ENCODE data around the gene ZNF136.

The ZNF136 gene

DNA sequence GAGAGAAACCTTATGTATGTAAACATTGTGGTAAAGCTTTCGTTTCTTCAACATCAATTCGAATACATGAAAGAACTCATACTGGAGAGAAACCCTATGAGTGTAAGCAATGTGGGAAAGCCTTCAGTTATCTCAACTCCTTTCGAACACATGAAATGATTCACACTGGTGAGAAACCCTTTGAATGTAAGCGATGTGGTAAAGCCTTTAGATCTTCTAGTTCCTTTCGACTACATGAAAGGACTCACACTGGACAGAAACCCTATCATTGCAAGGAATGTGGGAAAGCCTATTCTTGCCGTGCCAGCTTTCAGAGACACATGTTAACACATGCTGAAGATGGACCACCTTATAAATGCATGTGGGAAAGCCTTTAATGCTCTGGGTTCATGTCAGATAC lies 24.7 kb downstream of the ZNF136 start:
- in situ Hi-C loops (cut with MboI; ENCODE audit: low sequenced_read_pairs), result no loop called here

DNA sequence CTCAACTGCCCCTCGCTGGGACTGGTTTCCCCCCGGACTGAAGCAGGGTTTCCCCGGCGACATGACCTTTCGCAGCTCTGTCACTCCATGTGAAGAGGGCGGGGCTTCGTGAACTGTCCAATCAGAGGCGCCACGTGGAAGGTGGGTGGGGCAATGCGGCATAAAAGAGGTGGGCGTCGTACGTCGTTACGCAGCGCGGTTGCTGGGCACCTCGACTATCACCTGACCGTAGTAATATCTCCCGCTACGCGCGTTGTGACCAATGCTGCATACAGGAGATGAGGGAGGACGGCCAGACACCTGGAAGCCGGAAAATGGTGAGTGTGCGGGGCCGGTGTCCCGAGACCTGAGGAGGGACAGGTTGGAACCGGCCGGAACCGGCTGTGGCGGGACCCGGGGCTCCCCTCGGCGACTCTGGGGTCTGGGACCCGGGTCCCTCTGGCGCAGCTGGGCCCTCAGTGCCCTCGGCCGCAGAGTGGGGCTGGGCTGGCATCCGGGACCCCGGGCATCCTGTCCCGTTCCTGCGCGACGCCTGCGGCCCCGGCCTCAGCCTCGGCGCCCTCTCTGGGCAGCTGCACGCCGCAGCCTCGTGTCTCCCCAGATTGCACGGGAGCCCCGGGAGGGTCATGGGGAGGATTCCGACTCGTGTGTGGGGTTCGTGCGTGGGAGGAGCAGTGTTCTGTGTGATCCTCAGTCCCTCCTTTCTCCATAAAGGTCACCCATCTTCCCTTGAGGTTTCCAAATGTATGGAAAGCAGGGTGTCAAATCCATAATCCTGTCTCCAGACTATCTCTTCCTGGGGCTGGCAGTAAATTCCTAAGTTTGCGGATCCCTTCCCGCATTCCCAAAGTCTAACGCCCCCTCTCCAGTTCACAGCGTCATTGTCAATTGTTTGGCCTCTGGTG lies 32.2 kb downstream of the ZNF136 start:
- in situ Hi-C loops (cut with MboI; ENCODE audit: low sequenced_read_pairs), result no loop called here

GRCh38 chr19:12198136-12198535 lies 35.2 kb downstream of the ZNF136 start:
- in situ Hi-C loops (cut with MboI; ENCODE audit: low sequenced_read_pairs), result no loop called here

- in situ Hi-C loops (cut with MboI; ENCODE audit: low sequenced_read_pairs), result no loop called here
Observed at GRCh38 chr19:12199757-12200419, 37.0 kb downstream of the ZNF136 start.

DNA sequence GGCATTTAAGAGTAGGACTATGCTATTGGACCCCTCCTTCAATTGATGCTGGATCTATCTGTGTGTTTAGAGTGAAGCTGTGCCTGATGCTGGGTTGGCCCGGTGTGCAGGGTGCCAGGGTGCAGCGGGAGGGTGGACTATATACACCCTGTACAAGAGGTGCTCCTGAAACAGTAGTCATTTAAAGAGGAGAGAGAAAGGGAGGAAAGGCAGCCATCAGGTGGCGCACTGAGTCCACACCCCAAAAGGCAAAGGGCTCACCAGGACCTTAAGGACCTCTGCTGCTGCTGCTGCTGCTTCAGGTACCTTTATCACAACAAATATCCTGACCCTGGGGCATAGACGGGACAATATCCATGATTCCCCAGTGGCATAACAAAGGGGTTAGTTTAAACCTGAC lies 39.4 kb downstream of the ZNF136 start:
- in situ Hi-C loops (cut with MboI; ENCODE audit: low sequenced_read_pairs), result no loop called here

- in situ Hi-C loops (cut with MboI; ENCODE audit: low sequenced_read_pairs), result no loop called here
Observed at GRCh38 chr19:12205296-12205695, 42.4 kb downstream of the ZNF136 start.

- in situ Hi-C loops (cut with MboI; ENCODE audit: low sequenced_read_pairs), result no loop called here
Observed at GRCh38 chr19:12208221-12208620, 45.3 kb downstream of the ZNF136 start.

DNA sequence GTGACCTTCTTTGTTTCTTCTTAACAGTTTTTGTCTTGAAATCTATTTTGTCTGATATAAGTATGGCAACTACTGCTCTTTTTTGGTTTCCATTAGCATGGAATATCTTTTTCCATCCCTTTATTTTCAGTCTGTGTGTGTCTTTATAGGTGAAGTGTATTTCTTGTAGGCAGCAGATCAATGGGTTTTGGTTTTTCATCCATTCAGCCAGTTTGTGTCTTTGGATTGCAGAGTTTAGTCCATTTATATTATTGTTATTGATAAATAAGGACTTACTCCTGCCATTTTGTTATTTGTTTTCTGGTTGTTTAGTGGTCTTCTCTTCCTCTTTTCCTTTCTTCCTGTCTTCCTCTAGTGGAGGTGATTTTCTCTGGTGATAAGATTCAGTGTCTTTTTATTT lies 54.4 kb downstream of the ZNF136 start:
- in situ Hi-C loops (cut with MboI; ENCODE audit: low sequenced_read_pairs), result no loop called here

GRCh38 chr19:12222980-12223630 lies 60.2 kb downstream of the ZNF136 start:
- in situ Hi-C loops (cut with MboI; ENCODE audit: low sequenced_read_pairs), result no loop called here

DNA sequence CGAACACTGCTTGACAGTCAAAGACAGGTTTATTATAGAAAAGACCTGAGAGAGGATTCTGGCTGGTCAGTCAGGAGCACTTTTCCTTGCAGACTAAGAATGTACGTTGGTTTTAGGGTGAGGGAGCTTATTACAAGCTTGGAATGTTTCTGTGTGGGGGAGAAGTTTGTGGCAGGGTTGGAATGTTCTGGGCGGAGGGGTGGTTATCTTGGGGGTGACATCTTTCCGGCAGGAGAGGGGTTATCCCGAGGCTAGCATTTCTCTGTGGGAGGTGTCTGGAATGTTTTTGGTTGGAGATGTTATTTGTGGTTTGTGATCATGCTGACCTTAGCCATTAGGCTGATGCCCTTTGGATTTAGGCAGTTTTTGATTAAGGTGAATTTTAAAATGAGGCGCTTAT lies 61.8 kb downstream of the ZNF136 start:
- in situ Hi-C loops (cut with MboI; ENCODE audit: low sequenced_read_pairs), result no loop called here

GRCh38 chr19:12229990-12230389 lies 67.1 kb downstream of the ZNF136 start:
- in situ Hi-C loops (cut with MboI; ENCODE audit: low sequenced_read_pairs), result no loop called here

- in situ Hi-C loops (cut with MboI; ENCODE audit: low sequenced_read_pairs), result no loop called here
Observed at GRCh38 chr19:12230751-12231733, 68.1 kb downstream of the ZNF136 start.

DNA sequence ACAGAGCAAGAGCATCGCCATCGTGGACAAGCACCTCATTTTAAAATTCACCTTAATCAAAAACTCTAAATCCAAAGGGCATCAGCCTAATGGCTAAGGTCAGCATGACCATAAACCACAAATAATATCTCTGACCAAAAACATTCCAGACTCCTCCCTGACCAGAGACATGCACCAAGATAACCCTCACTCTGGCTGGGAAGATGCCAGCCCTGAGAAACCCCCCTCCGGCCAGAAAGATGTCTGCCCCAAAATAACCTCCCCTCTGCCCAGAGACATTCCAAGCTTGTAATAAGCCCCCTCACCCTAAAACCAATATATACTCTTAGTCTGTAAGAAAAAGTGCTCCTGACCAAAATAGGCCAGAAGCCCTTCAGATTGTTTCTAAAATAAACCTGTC lies 70.1 kb downstream of the ZNF136 start:
- in situ Hi-C loops (cut with MboI; ENCODE audit: low sequenced_read_pairs), result no loop called here

DNA sequence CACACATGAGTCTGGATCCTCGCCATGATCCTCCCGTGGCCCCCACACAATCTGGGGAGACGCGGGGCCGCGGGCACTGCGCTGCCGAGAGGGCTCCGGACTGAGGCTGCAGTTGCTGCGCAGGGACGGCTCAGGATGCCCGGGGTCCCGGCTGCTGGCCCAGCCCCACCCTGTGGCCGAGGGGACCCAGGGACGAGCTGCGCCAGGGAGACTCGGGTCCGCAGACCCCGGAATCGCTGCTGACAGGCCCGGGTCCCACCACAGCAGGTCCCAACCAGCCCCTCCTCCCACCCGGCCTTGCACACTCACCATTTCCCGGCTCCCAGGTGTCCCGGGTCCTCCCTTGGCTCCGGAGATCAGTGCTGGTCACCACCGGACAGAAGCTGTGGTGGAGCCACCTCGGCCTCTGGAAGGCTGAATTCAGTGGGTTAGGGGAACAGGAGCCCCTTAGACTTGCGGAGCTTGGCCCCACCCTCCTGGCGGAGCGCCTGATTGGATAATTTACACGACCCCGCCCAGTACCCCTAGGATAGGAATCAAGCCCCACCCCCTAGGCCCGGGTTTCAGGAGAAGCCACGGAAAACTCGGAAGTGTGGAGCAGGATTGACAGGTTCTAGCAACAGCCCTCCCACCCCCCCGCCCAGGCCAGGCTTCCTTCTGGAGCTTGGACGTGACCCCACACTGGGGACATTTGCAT lies 74.4 kb downstream of the ZNF136 start:
- in situ Hi-C loops (cut with MboI; ENCODE audit: low sequenced_read_pairs), result no loop called here
